HS-27A (cell line): ENCODE measurements around the gene CLASP2.
"Not testable (repeated sequence)": the region's sequence is repeated elsewhere in the genome, so short reads cannot be mapped to it uniquely, and the experiment has no call there.

Experiments used
- DNase-seq: peaks from one replicate; pipeline ENCODE4 v3.0.0-alpha.2; 2012; ENCODE audit warnings: low read depth, missing footprints

Gene CLASP2

GRCh38 chr3:33717866-33718594 is at the start of gene CLASP2:
TSS of gene CLASP2 (minus strand) at chr3:33718254. CDS start at chr3:33718002, 252 bp downstream.
- peak; percentile 72 for DNase-seq

- DNase-seq = peak; percentile 19
Measured at GRCh38 chr3:33758864-33759263, 40.8 kb upstream of the CLASP2 start.

- DNase-seq = no peak
Measured at GRCh38 chr3:33758281-33758680, 40.2 kb upstream of the CLASP2 start.

GRCh38 chr3:33754391-33754790 is 36.3 kb upstream of the CLASP2 start:
- not testable (repeated sequence) for DNase-seq

GRCh38 chr3:33751336-33751735 is 33.3 kb upstream of the CLASP2 start:
- DNase-seq = no peak

- DNase-seq = no peak
Measured at GRCh38 chr3:33750211-33750548, 32.1 kb upstream of the CLASP2 start.

GRCh38 chr3:33749546-33750210 is 31.6 kb upstream of the CLASP2 start:
- DNase-seq = peak; percentile 20

GRCh38 chr3:33746416-33747116 is 28.5 kb upstream of the CLASP2 start:
- DNase-seq = no peak

- DNase-seq = no peak
Measured at GRCh38 chr3:33737146-33737545, 19.1 kb upstream of the CLASP2 start.

- DNase-seq = no peak
Measured at GRCh38 chr3:33732394-33732793, 14.3 kb upstream of the CLASP2 start.

GRCh38 chr3:33729993-33730392 is 11.9 kb upstream of the CLASP2 start:
- no peak for DNase-seq

GRCh38 chr3:33724256-33724655 is 6.2 kb upstream of the CLASP2 start:
- DNase-seq = no peak

GRCh38 chr3:33722626-33723370 is 4.7 kb upstream of the CLASP2 start:
- peak; percentile 35 for DNase-seq

GRCh38 chr3:33722191-33722590 is 4.1 kb upstream of the CLASP2 start:
- DNase-seq = no peak

GRCh38 chr3:33718595-33718907 is 497 bp upstream of the CLASP2 start:
- DNase-seq = no peak

- DNase-seq = no peak
Measured at GRCh38 chr3:33717616-33717865, 513 bp downstream of the CLASP2 start.

GRCh38 chr3:33716227-33716626 is 1.8 kb downstream of the CLASP2 start:
- DNase-seq = no peak

- no peak for DNase-seq
Measured at GRCh38 chr3:33711100-33711499, 7.0 kb downstream of the CLASP2 start.

GRCh38 chr3:33706056-33706455 is 12.0 kb downstream of the CLASP2 start:
- no peak for DNase-seq

- no peak for DNase-seq
Measured at GRCh38 chr3:33704891-33705290, 13.2 kb downstream of the CLASP2 start.

GRCh38 chr3:33699275-33699674 is 18.8 kb downstream of the CLASP2 start:
- DNase-seq = no peak

- no peak for DNase-seq
Measured at GRCh38 chr3:33694944-33695343, 23.1 kb downstream of the CLASP2 start.

- DNase-seq = no peak
Measured at GRCh38 chr3:33690341-33690740, 27.7 kb downstream of the CLASP2 start.
